ENCODE measurements around the gene PRG3. TPM values are rescaled to one million over a fixed set of nuclear protein-coding genes. Genes with fewer than 3 reads are reported as not detected.
"Not testable (repeated sequence)": the region's sequence is repeated elsewhere in the genome, so short reads cannot be mapped to it uniquely, and the experiment has no call there.

PRG3 gene
- total and polyA plus RNA-seq, 4 experiments from 2014 or later: not detected

DNA sequence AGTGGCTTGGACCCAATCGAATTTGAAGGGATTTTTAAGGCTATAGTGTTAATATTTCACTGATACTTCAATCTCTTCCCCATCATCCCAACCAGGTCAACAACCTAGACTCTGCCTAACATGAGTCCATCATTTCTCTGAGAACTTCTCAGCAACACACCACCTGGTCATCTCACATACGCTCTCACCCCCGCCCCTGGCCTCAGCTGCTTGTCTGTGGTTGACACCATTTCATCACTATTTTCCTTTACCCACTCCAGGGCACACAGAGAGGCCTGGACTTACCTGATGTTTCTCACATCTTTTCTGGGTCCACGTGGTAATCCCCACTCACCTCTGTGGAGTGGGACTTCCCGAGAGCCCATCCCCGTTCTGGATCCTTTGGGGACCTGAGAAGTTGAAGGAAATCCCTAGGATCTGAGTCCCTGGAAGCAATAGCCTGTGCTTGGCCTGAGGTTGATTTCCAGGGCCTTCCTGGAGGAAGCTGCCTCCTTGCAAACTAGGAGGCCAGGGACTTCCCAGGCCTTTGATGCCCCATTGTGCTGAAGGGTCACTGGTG is 39.6 kb downstream of the PRG3 start:
- Histone ChIP-seq H3K27me3 (ENCODE audit: insufficient read depth, low read length) (no peaks in the 10 kb centered on the region), H3K4me3 (ENCODE audit: low read length in 2 of 2) (no peak overlapping the region), H3K4me1 (ENCODE audit: insufficient read depth, low read length) (peaks cover 10% of the 10 kb centered on the region), H3K9me3 (ENCODE audit: control insufficient read depth in 1 of 2, low read length in 2 of 2) (no peaks in the 10 kb centered on the region), H3K27ac (ENCODE audit: low read depth, low read length) (no peak overlapping the region), H3K36me3 (ENCODE audit: insufficient read depth, low read length) (no peaks in the 10 kb centered on the region)
- intact Hi-C loops (cut with micrococcal nuclease): loop anchor here (10.0 kb wide), 1 partner anchor 1333 kb away; no protein-coding TSS in a partner anchor
- H3K27me3 Mint-ChIP-seq: no peaks in the 10 kb centered on the region
- peak overlapping the region in 1 of 8 donors; percentile 34 for H3K4me3 Mint-ChIP-seq
- ChIA-PET POLR2A (ENCODE audit: partially characterized antibody) (no interaction called here), CTCF (ENCODE audit: partially characterized antibody) (interaction anchor here (1.1 kb wide), 1 partner anchor 116 kb away, joined by 3 read pairs; no protein-coding TSS in a partner anchor)
- no peak overlapping the region for H3K27ac Mint-ChIP-seq
- H3K4me1 Mint-ChIP-seq: peaks cover 4 to 5% (median 5%) of the 10 kb centered on the region in 4 donors
- DNase-seq: no peak
- no peaks in the 10 kb centered on the region for H3K36me3 Mint-ChIP-seq
- no peaks in the 10 kb centered on the region for H3K9me3 Mint-ChIP-seq

DNA sequence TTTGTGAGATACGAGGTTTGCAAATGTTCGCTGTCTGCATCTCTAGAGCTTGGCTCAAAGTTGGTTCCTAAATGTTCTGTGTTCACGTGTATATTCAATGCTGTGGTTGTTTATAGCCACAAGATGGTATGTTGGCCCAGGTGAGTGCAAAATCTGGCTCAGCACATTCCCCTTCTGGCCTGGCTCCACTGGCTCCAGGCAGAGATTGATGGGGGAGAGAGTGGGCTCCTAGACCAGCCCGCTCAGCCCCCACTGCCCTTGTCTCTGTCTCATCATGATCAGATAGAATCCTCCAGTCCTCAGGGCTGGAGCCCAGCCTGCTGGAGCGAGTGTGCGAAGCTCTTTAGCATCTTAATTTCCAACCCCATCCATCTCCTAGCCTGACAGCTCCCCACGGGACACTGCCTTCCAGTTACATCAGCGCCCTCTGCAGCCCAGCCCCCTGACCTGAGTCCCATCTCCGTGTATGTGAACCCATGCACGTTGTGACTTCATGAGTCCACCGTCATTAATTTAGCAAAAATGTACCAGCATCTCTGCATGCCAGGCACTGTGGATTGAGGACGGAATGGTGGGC is 40.8 kb downstream of the PRG3 start:
- peak overlapping the region in 1 of 7 donors; percentile 5 for H3K27ac Mint-ChIP-seq

DNA sequence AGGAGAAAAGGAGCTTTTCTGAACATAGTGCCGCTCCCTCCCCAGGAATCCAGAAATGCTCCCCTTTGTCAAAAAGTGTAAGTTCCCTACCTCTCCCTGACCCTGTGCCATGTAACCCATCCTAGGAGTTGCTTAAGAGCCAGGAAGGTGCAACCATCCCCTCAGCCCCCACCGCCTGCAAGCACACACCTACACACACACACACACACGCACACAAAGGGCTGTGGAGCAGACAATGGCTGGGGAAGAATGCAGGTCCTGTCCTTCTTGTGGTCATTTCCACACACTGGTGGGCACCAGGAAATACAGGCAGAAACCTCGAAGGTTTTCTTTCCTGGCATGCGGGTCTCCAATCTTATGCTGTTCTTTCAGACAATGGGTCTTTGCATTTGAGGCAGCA is 41.6 kb downstream of the PRG3 start:
- Mint-ChIP-seq H3K4me1 (peaks cover 14 to 22% (median 19%) of the 10 kb centered on the region in 4 donors), H3K27ac (peak overlapping the region in 1 of 7 donors; percentile 89), H3K4me3 (peak overlapping the region in 1 of 8 donors; percentile 17), H3K36me3 (peaks cover 0 to 12% of the 10 kb centered on the region in 2 donors), H3K9me3 (peaks cover 0 to 2% (median 0%) of the 10 kb centered on the region in 8 donors), H3K27me3 (no peaks in the 10 kb centered on the region)
- no peak for DNase-seq
- no peaks in the 10 kb centered on the region for H3K27me3 ChIP-seq (ENCODE audit: insufficient read depth, low read length)
- no peaks in the 10 kb centered on the region for H3K36me3 ChIP-seq (ENCODE audit: insufficient read depth, low read length)
- POLR2A ChIA-PET (ENCODE audit: partially characterized antibody): interaction anchor here (1.3 kb wide), 1 partner anchor 192 kb away, joined by 3 read pairs; the partner anchor contains the start of gene TIMM10
- intact Hi-C loops (cut with micrococcal nuclease): no loop called here
- CTCF ChIA-PET (ENCODE audit: partially characterized antibody): interaction anchor here (1.6 kb wide), 1 partner anchor 119 kb away, joined by 3 read pairs; no protein-coding TSS in a partner anchor
- no peak overlapping the region for H3K27ac ChIP-seq (ENCODE audit: low read depth, low read length)
- peaks cover 18% of the 10 kb centered on the region for H3K4me1 ChIP-seq (ENCODE audit: insufficient read depth, low read length)
- H3K4me3 ChIP-seq (ENCODE audit: low read length in 2 of 2): no peak overlapping the region
- no peaks in the 10 kb centered on the region for H3K9me3 ChIP-seq (ENCODE audit: control insufficient read depth in 1 of 2, low read length in 2 of 2)

More for the DNA sequence above, 40.8 kb downstream of the PRG3 start:
- Histone ChIP-seq H3K4me1 (ENCODE audit: insufficient read depth, low read length) (peaks cover 10% of the 10 kb centered on the region), H3K36me3 (ENCODE audit: insufficient read depth, low read length) (no peaks in the 10 kb centered on the region), H3K4me3 (ENCODE audit: low read length in 2 of 2) (no peak overlapping the region), H3K27ac (ENCODE audit: low read depth, low read length) (no peak overlapping the region), H3K27me3 (ENCODE audit: insufficient read depth, low read length) (no peaks in the 10 kb centered on the region), H3K9me3 (ENCODE audit: control insufficient read depth in 1 of 2, low read length in 2 of 2) (no peaks in the 10 kb centered on the region)
- Mint-ChIP-seq H3K9me3 (peaks cover 0 to 2% (median 0%) of the 10 kb centered on the region in 8 donors), H3K27me3 (no peaks in the 10 kb centered on the region), H3K36me3 (peaks cover 0 to 4% of the 10 kb centered on the region in 2 donors), H3K4me1 (peaks cover 7 to 14% (median 11%) of the 10 kb centered on the region in 4 donors), H3K4me3 (no peak overlapping the region)
- ChIA-PET CTCF (ENCODE audit: partially characterized antibody) (no interaction called here), POLR2A (ENCODE audit: partially characterized antibody) (no interaction called here)
- intact Hi-C loops (cut with micrococcal nuclease): loop anchor here (10.0 kb wide), 1 partner anchor 1335 kb away; no protein-coding TSS in a partner anchor
- DNase-seq: no peak

DNA sequence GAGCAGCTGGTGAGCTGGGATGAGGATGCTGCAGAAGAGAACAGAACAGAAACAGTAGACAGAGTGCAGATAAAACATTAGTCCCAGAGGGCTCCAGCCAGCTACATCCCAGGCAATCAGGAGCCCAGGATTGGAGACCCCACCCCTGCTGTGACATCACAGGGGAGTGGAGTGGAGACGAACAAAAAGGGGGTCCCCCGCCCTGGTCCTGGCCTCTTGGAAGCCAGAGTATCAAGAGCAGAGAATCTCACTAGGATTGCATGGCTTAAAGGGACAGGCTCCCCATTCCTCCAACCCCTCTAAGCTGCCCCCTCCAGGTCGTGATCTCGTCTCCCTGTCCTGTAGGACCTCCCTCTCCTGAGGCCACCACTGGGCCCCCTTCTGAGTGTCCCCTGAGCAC is 42.8 kb downstream of the PRG3 start, which contains the start of gene P2RX3:
Gene P2RX3 (plus strand): TSS at position 211 of the 400 bp plus-strand sequence. CDS start 199 bp downstream, outside the sequence.
- intact Hi-C loops (cut with micrococcal nuclease): no loop called here
- Histone ChIP-seq H3K9me3 (ENCODE audit: control insufficient read depth in 1 of 2, low read length in 2 of 2) (no peaks in the 10 kb centered on the region), H3K4me1 (ENCODE audit: insufficient read depth, low read length) (peaks cover 25% of the 10 kb centered on the region), H3K4me3 (ENCODE audit: low read length in 2 of 2) (no peak within 1 kb of the TSS), H3K27ac (ENCODE audit: low read depth, low read length) (no peak within 1 kb of the TSS), H3K27me3 (ENCODE audit: insufficient read depth, low read length) (no peaks in the 10 kb centered on the region), H3K36me3 (ENCODE audit: insufficient read depth, low read length) (peaks cover 6% of the 10 kb centered on the region)
- H3K4me3 Mint-ChIP-seq: peak within 1 kb of the TSS in 2 of 8 donors; percentile 55 to 57
- peaks cover 0 to 2% (median 0%) of the 10 kb centered on the region in 8 donors for H3K9me3 Mint-ChIP-seq
- peak within 1 kb of the TSS in 3 of 7 donors; percentile 56 to 89 (median 63) for H3K27ac Mint-ChIP-seq
- ChIA-PET CTCF (ENCODE audit: partially characterized antibody) (interaction anchor here (1.0 to 4.0 kb wide), 6 partner anchors 10 to 155 kb away, joined by 3 to 33 read pairs (median 5); partner anchors contain the start of gene TNKS1BP1), POLR2A (ENCODE audit: partially characterized antibody) (interaction anchor here (1.3 to 6.6 kb wide), 2 partner anchors 13 to 193 kb away, joined by 3 to 128 read pairs; partner anchors contain the start of genes TIMM10 and TNKS1BP1)
- peaks cover 21 to 29% (median 25%) of the 10 kb centered on the region in 4 donors for H3K4me1 Mint-ChIP-seq
- no peaks in the 10 kb centered on the region for H3K27me3 Mint-ChIP-seq
- DNase-seq: no peak
- H3K36me3 Mint-ChIP-seq: peaks cover 3 to 22% of the 10 kb centered on the region in 2 donors

DNA sequence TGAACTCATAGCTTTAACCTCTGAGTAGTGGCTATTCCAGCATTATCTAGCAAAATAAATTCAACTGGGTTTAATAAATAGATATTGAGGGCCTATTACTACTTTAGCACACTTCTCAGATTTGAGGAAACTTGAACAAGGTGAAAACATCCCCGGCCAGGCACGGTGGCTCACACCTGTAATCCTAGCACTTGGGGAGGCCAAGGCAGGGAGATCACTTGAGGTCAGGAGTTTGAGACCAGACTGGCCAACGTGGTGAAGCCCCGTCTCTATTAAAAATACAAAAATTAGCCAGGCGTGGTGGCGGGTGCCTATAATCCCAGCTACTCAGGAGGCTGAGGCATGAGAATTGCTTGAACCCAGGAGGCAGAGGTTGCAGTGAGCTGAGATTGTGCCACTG is 44.1 kb downstream of the PRG3 start:
- intact Hi-C loops (cut with micrococcal nuclease): not testable (repeated sequence)

DNA sequence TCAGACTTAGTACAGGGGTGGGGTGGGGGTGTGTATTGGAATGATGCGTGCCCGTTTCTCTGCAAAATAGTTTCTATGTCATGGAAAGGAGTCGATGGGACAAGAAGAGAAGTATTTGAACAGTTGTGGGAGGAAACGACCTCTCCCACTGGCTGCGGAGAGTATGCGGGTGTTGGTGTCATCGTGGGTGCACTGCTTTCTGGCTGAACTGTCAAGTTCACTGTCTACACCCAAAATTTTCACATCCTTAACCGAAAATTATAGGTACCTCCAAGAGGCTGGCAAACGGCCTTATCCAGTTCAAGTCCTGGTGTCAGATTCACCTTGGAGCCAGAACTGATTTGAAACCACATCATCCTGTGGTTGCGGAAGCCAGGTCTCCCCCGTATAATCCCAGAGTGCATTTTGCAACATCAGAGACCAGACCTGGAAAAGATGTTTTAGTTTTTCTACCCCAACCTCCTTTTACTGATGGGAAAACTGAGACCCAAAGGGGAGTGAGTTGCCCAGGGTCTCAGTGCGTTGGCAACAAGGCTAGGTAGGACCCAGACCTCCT is 44.8 kb downstream of the PRG3 start:
- Histone ChIP-seq H3K4me3 (ENCODE audit: low read length in 2 of 2) (peak overlapping the region; percentile 55 to 87), H3K27ac (ENCODE audit: low read depth, low read length) (peak overlapping the region; percentile 85), H3K9me3 (ENCODE audit: control insufficient read depth in 1 of 2, low read length in 2 of 2) (no peaks in the 10 kb centered on the region), H3K36me3 (ENCODE audit: insufficient read depth, low read length) (peaks cover 25% of the 10 kb centered on the region), H3K27me3 (ENCODE audit: insufficient read depth, low read length) (no peaks in the 10 kb centered on the region), H3K4me1 (ENCODE audit: insufficient read depth, low read length) (peaks cover 25% of the 10 kb centered on the region)
- H3K27ac Mint-ChIP-seq: peak overlapping the region; percentile 96 to 99 (median 98)
- peak overlapping the region; percentile 86 to 98 (median 93) for H3K4me3 Mint-ChIP-seq
- DNase-seq: no peak
- no peaks in the 10 kb centered on the region for H3K27me3 Mint-ChIP-seq
- POLR2A ChIA-PET (ENCODE audit: partially characterized antibody): interaction anchor here (0.6 to 6.6 kb wide), 12 partner anchors 9 to 1242 kb away, joined by 3 to 128 read pairs (median 4); partner anchors contain the start of genes SELENOH, SLC43A3, TIMM10 and TNKS1BP1
- peaks cover 23 to 29% (median 25%) of the 10 kb centered on the region in 4 donors for H3K4me1 Mint-ChIP-seq
- intact Hi-C loops (cut with micrococcal nuclease): no loop called here
- peaks cover 0 to 2% (median 0%) of the 10 kb centered on the region in 8 donors for H3K9me3 Mint-ChIP-seq
- peaks cover 21 to 40% of the 10 kb centered on the region in 2 donors for H3K36me3 Mint-ChIP-seq
- CTCF ChIA-PET (ENCODE audit: partially characterized antibody): interaction anchor here (0.6 to 4.0 kb wide), 8 partner anchors 10 to 308 kb away, joined by 3 to 33 read pairs (median 5); partner anchors contain the start of gene TNKS1BP1

More for the DNA sequence above, 44.1 kb downstream of the PRG3 start:
- ChIA-PET CTCF (ENCODE audit: partially characterized antibody) (interaction anchor here (0.6 to 4.0 kb wide), 9 partner anchors 11 to 307 kb away, joined by 3 to 33 read pairs (median 6); partner anchors contain the start of gene TNKS1BP1), POLR2A (ENCODE audit: partially characterized antibody) (interaction anchor here (0.6 to 6.6 kb wide), 5 partner anchors 12 to 1241 kb away, joined by 3 to 128 read pairs (median 3); partner anchors contain the start of gene TNKS1BP1)
- Mint-ChIP-seq H3K36me3 (peaks cover 15 to 34% of the 10 kb centered on the region in 2 donors), H3K4me1 (peaks cover 23 to 29% (median 25%) of the 10 kb centered on the region in 4 donors), H3K27ac (peak overlapping the region; percentile 96 to 99 (median 98)), H3K4me3 (peak overlapping the region in 7 of 8 donors; percentile 86 to 98 (median 93))
- not testable (repeated sequence) for H3K9me3 ChIP-seq (ENCODE audit: control insufficient read depth in 1 of 2, low read length in 2 of 2); H3K9me3 Mint-ChIP-seq; H3K27me3 ChIP-seq (ENCODE audit: insufficient read depth, low read length); DNase-seq; H3K4me3 ChIP-seq (ENCODE audit: low read length in 2 of 2); H3K27me3 Mint-ChIP-seq
- Histone ChIP-seq H3K36me3 (ENCODE audit: insufficient read depth, low read length) (peaks cover 18% of the 10 kb centered on the region), H3K27ac (ENCODE audit: low read depth, low read length) (peak overlapping the region; percentile 85), H3K4me1 (ENCODE audit: insufficient read depth, low read length) (peaks cover 25% of the 10 kb centered on the region)

All from CD4-positive, alpha-beta memory T cell (primary cell).